PC-9 (cell line): Measurements from ENCODE around the gene FAM171A1.

Experiments
- CTCF ChIP-seq: fragments of 200-600 bp; sonication (generic); conservative IDR thresholded peaks from 2 replicates; pipeline ENCODE4 v1.6.1; 2017; ENCODE audit warnings: mixed run types, antibody characterized with exemption, mild to moderate bottlenecking, moderate library complexity
- EZH2 ChIP-seq: fragments of 200-600 bp; sonication (generic); IDR thresholded peaks from 2 replicates; pipeline ENCODE4 v1.8.0; 2017; ENCODE audit warnings: antibody characterized with exemption, low read depth

DNA sequence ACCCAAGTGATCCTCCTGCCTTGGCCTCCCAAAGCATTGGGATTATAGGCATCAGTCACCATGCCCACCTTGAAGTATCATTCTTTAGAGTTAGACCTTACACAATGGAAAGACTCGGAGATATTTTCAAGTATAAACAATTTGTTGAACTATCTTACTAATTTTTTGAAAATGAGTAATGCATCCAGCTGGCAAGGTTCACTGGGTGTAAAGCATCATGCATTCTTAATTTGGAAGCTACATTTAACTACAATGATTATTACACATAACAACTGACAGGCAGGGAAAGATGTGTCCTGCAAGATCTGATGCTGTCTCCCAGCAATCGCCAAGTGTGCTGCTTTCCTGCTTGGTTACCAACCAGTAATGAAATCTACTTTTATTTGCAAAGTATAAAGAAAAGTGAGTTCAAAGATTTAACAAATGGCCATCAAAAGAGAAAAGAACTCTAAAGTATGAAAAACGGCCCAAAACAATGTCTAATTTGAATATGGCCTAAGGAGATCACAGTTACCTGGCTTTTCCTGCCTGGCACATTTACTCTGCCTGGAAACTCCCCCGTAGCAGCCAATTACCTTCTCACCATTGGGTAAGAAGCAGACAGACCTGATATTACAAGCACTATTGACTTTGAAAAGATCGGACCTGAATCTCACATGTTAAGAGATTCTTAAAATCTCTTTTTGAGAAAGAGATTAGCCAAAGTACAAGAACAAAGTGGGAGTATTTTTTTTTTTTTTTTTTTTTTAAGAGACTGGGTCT is 143.3 kb downstream of the FAM171A1 start:
- no peak for TF ChIP-seq CTCF
- TF ChIP-seq EZH2, result no peak
